HepG2 (cell line): ENCODE data around the gene CKLF. TPM values are rescaled to one million over a fixed set of nuclear protein-coding genes. Genes with fewer than 3 reads are reported as not detected.

Experiments
- CSRNP2 ChIP-seq: sonication (generic); formaldehyde crosslinking; conservative IDR thresholded peaks from 2 replicates; pipeline ENCODE4 v1.8.0; 2022; ENCODE audit warnings: low read depth, missing genetic modification reagents
- DPF2 ChIP-seq: sonication (generic); formaldehyde crosslinking; IDR thresholded peaks from 2 replicates; pipeline ENCODE4 v1.4.0; 2020; ENCODE audit warnings: mild to moderate bottlenecking, low read depth, missing genetic modification reagents, borderline replicate concordance
- DRAP1 ChIP-seq: IDR thresholded peaks from 2 replicates; pipeline ENCODE4 v1.6.1; 2016; ENCODE audit warnings: missing genetic modification reagents, missing compliant biosample characterization
- EP300 ChIP-seq, 3 experiments: sonication (generic) in 1 of 3; formaldehyde crosslinking in 1 of 3; IDR thresholded peaks; 2 replicates each; pipeline versions ENCODE4 v1.5.1 to v1.6.1; 2011 to 2020; ENCODE audit warnings: low read depth in 2 of 3, low read length in 2 of 3, borderline replicate concordance in 1 of 3, improper control_type of control experiment in 1 of 3, mild to moderate bottlenecking in 1 of 3, missing genetic modification reagents in 1 of 3, moderate library complexity in 1 of 3
- ETS1 ChIP-seq: sonication (generic); formaldehyde crosslinking; IDR thresholded peaks from 2 replicates; pipeline ENCODE4 v1.4.0; 2020; ENCODE audit warnings: missing genetic modification reagents
- FLYWCH1 ChIP-seq: sonication (generic); formaldehyde crosslinking; IDR thresholded peaks from 2 replicates; pipeline ENCODE4 v1.8.1; 2023; ENCODE audit warnings: mild to moderate bottlenecking, missing genetic modification reagents
- HMG20B ChIP-seq: conservative IDR thresholded peaks from 2 replicates; pipeline ENCODE4 v1.6.1; 2016; ENCODE audit warnings: missing genetic modification reagents, missing compliant biosample characterization
- HNRNPK ChIP-seq: fragments of 200-400 bp; formaldehyde crosslinking; IDR thresholded peaks from 2 replicates; pipeline ENCODE4 v1.6.1; 2018; ENCODE audit warnings: low read length, low read depth, moderate library complexity, mild to moderate bottlenecking; ENCODE audit not compliant: poor library complexity, severe bottlenecking
- JUN ChIP-seq: sonication (generic); formaldehyde crosslinking; IDR thresholded peaks from 2 replicates; pipeline ENCODE4 v1.4.0; 2020; ENCODE audit warnings: mild to moderate bottlenecking, missing genetic modification reagents
- MEIS2 ChIP-seq: sonication (generic); formaldehyde crosslinking; IDR thresholded peaks from 2 replicates; pipeline ENCODE4 v1.9.0; 2021; ENCODE audit warnings: mild to moderate bottlenecking, missing genetic modification reagents
- PHF8 ChIP-seq: sonication (generic); formaldehyde crosslinking; IDR thresholded peaks from 2 replicates; pipeline ENCODE4 v1.5.0; 2020; ENCODE audit warnings: missing genetic modification reagents
- PRPF4 ChIP-seq: fragments of 200-400 bp; formaldehyde crosslinking; IDR thresholded peaks from 2 replicates; pipeline ENCODE4 v1.6.1; 2016; ENCODE audit warnings: low read length, low read depth; ENCODE audit not compliant: poor library complexity, severe bottlenecking
- RELA ChIP-seq: sonication (generic); formaldehyde crosslinking; IDR thresholded peaks from 2 replicates; pipeline ENCODE4 v1.4.0; 2020; ENCODE audit warnings: missing genetic modification reagents
- RFXAP ChIP-seq: sonication (generic); formaldehyde crosslinking; IDR thresholded peaks from 2 replicates; pipeline ENCODE4 v1.4.0; 2020; ENCODE audit warnings: missing genetic modification reagents, borderline replicate concordance
- SRSF4 ChIP-seq: fragments of 200-400 bp; formaldehyde crosslinking; IDR thresholded peaks from one replicate; pipeline ENCODE4 v1.6.1; 2018; ENCODE audit warnings: mild to moderate bottlenecking, low read depth, low read length, moderate library complexity; ENCODE audit not compliant: poor library complexity, severe bottlenecking
- TEAD3 ChIP-seq: optimal IDR thresholded peaks from 2 replicates; pipeline ENCODE3; 2016; ENCODE audit warnings: borderline replicate concordance
- ZNF329 ChIP-seq: sonication (generic); formaldehyde crosslinking; IDR thresholded peaks from 2 replicates; pipeline ENCODE4 v1.9.0; 2021; ENCODE audit warnings: low read depth, mild to moderate bottlenecking, missing genetic modification reagents
- ZNF503 ChIP-seq: sonication (generic); formaldehyde crosslinking; IDR thresholded peaks from 2 replicates; pipeline ENCODE4 v1.4.0; 2020; ENCODE audit warnings: missing genetic modification reagents
- ZNF512B ChIP-seq: sonication (generic); formaldehyde crosslinking; IDR thresholded peaks from 2 replicates; pipeline ENCODE4 v1.5.1; 2020; ENCODE audit warnings: missing genetic modification reagents, mild to moderate bottlenecking, borderline replicate concordance
- ZNF619 ChIP-seq: sonication (generic); formaldehyde crosslinking; IDR thresholded peaks from 2 replicates; pipeline ENCODE4 v1.4.0; 2020; ENCODE audit warnings: mild to moderate bottlenecking, missing genetic modification reagents
- ZNF878 ChIP-seq: sonication (generic); formaldehyde crosslinking; IDR thresholded peaks from 2 replicates; pipeline ENCODE4 v1.8.1; 2023; ENCODE audit warnings: mild to moderate bottlenecking, missing genetic modification reagents, moderate library complexity
- polyA plus RNA-seq, 8 experiments: library from polyadenylated mRNA; depleted of rRNA in 3 of 8; stranded (reverse) in 7 of 8; unstranded in 1 of 8; fragments of >200 nt; fragmentation: Illumina TruSeq in 4 of 8; extraction: Trizol in 4 of 8; gene quantifications; 2 replicates each; pipeline versions ENCODE4 v1.2.1 to v1.2.3, GENCODE V29; 2011 to 2016; ENCODE audit warnings: low read depth in 4 of 8, missing spikeins in 1 of 8, mixed read lengths in 1 of 8; ENCODE audit not compliant: insufficient read depth in 1 of 8
- total RNA-seq, 5 experiments: library from RNA; depleted of rRNA; stranded (reverse); fragments of >200 nt; fragmentation: Illumina TruSeq; extraction: Trizol; gene quantifications; 2 replicates each; pipeline ENCODE4 v1.2.3, GENCODE V29; 2016; ENCODE audit warnings: low read depth in 1 of 5

The CKLF gene
- total and polyA plus RNA-seq, 2 of the 13 experiments (the other 11 are each of a cell fraction or from before 2014, with no cell fraction given) = 120 to 167 TPM

- TF ChIP-seq ZNF512B (CRISPR knock-in tag) (no peak), PHF8 (CRISPR knock-in tag) (no peak), ETS1 (CRISPR knock-in tag) (no peak), TEAD3 (CRISPR knock-in tag) (peak; percentile 96), SRSF4 (no peak), CSRNP2 (CRISPR knock-in tag) (no peak), RFXAP (CRISPR knock-in tag) (no peak), EP300 (IDR thresholded peaks at IDR 0.05; ENCODE audit: low read depth in 2 of 2, low read length in 2 of 2) (peak in 1 of 2 experiments; percentile 60; a peak in 2 of 4 replicates), EP300 (CRISPR knock-in tag; IDR thresholded peaks at IDR 0.05; ENCODE audit: borderline replicate concordance) (no peak; the same call in 1 of the 2 replicates), HNRNPK (no peak), DRAP1 (CRISPR knock-in tag) (no peak), MEIS2 (0 out of 2 replicates have a peak, but pooled peaks have one; percentile 23), DPF2 (no peak), HMG20B (CRISPR knock-in tag) (no peak), FLYWCH1 (CRISPR knock-in tag) (no peak), JUN (CRISPR knock-in tag) (no peak), ZNF878 (CRISPR knock-in tag) (no peak), ZNF503 (CRISPR knock-in tag) (no peak), ZNF329 (CRISPR knock-in tag) (no peak), PRPF4 (no peak), RELA (CRISPR knock-in tag) (no peak), ZNF619 (CRISPR knock-in tag) (no peak)
These were observed 39.2 kb upstream of the CKLF start (continued) for GRCh38 chr16:66513111-66513723.
